HEK293 (cell line): ENCODE results near the gene RACK1.
A peak's percentile ranks its signal among the peaks of the same experiment; 100 is the strongest.
"Not testable (repeated sequence)": the region's sequence is repeated elsewhere in the genome, so short reads cannot be mapped to it uniquely, and the experiment has no call there.

Experiments used
- CTCF ChIA-PET: fragments of 350-600 bp; formaldehyde crosslinking; extraction: SDS; loops from one replicate; lab custom pipeline; 2021; ENCODE audit warnings: antibody characterized with exemption; lab: Yijun Ruan, JAX
- POLR2A ChIA-PET: fragments of 300-600 bp; formaldehyde crosslinking; extraction: SDS; loops from one replicate; lab custom pipeline; 2020; ENCODE audit warnings: antibody characterized with exemption, inconsistent platforms; lab: Yijun Ruan, JAX
- H3K27ac ChIP-seq: fragments of 200-500 bp; sonication (Bioruptor generic); 2 replicates; pipeline ENCODE4 v1.5.1; 2014; ENCODE audit warnings: low read depth, low read length, control low read depth, inconsistent platforms; ENCODE audit errors: extremely low read depth
- H3K36me3 ChIP-seq, 2 experiments: fragments of 200-500 bp in 1 of 2; sonication (Bioruptor generic) in 1 of 2; 1 replicate in 1 of 2; 2 replicates in 1 of 2; pipeline ENCODE4 v1.5.1; 2014 to 2017; ENCODE audit warnings: inconsistent platforms in 2 of 2, low read length in 2 of 2; ENCODE audit not compliant: control insufficient read depth in 2 of 2, insufficient read depth in 1 of 2
- H3K4me1 ChIP-seq: fragments of 200-500 bp; sonication (Bioruptor generic); 2 replicates; pipeline ENCODE4 v1.5.1; 2014; ENCODE audit warnings: mild to moderate bottlenecking, low read length, inconsistent platforms; ENCODE audit not compliant: control insufficient read depth, insufficient read depth
- H3K4me3 ChIP-seq: 2 replicates; pipeline ENCODE4 v1.5.1; 2011; ENCODE audit warnings: low read depth, mild to moderate bottlenecking, control low read depth, low read length, moderate library complexity
- H3K9me3 ChIP-seq: fragments of 200-500 bp; sonication (Bioruptor generic); 2 replicates; pipeline ENCODE4 v1.5.1; 2014; ENCODE audit warnings: low read depth, low read length, inconsistent platforms; ENCODE audit not compliant: control insufficient read depth, insufficient read depth
- EGR2 ChIP-seq: fragments of 450-650 bp; formaldehyde crosslinking; IDR thresholded peaks from 2 replicates; pipeline ENCODE4 v1.5.1; 2016; ENCODE audit warnings: low read depth, missing biosample characterization, missing genetic modification characterization
- ELK4 ChIP-seq: IDR thresholded peaks from 2 replicates; pipeline ENCODE4 v1.6.1; 2011; ENCODE audit warnings: mild to moderate bottlenecking, low read depth, low read length, borderline replicate concordance
- IKZF3 ChIP-seq: fragments of 450-650 bp; IDR thresholded peaks from 2 replicates; pipeline ENCODE4 v1.5.0; 2018; ENCODE audit warnings: missing biosample characterization, mild to moderate bottlenecking, missing genetic modification characterization, moderate library complexity
- KLF1 ChIP-seq: fragments of 450-650 bp; formaldehyde crosslinking; IDR thresholded peaks from 2 replicates; pipeline ENCODE4 v1.5.1; 2016; ENCODE audit warnings: missing biosample characterization, missing genetic modification characterization
- KLF17 ChIP-seq: fragments of 450-650 bp; formaldehyde crosslinking; IDR thresholded peaks from 2 replicates; pipeline ENCODE4 v1.5.1; 2016; ENCODE audit warnings: missing biosample characterization, missing genetic modification characterization
- MYNN ChIP-seq: fragments of 450-650 bp; formaldehyde crosslinking; IDR thresholded peaks from 2 replicates; pipeline ENCODE4 v1.5.1; 2016; ENCODE audit warnings: missing biosample characterization, missing genetic modification characterization, borderline replicate concordance
- WT1 ChIP-seq: fragments of 450-650 bp; formaldehyde crosslinking; IDR thresholded peaks from 2 replicates; pipeline ENCODE4 v1.5.1; 2016; ENCODE audit warnings: missing biosample characterization, missing genetic modification characterization
- ZBTB8A ChIP-seq: fragments of 450-650 bp; formaldehyde crosslinking; IDR thresholded peaks from 2 replicates; pipeline ENCODE4 v1.5.1; 2016; ENCODE audit warnings: missing biosample characterization, missing genetic modification characterization
- ZEB2 ChIP-seq: fragments of 450-650 bp; formaldehyde crosslinking; IDR thresholded peaks from 2 replicates; pipeline ENCODE4 v1.5.1; 2016; ENCODE audit warnings: missing biosample characterization, missing genetic modification characterization
- ZFHX2 ChIP-seq: fragments of 450-650 bp; formaldehyde crosslinking; conservative IDR thresholded peaks from 2 replicates; pipeline ENCODE4 v1.5.1; 2016; ENCODE audit warnings: missing biosample characterization, missing genetic modification characterization
- ZNF148 ChIP-seq: fragments of 450-650 bp; formaldehyde crosslinking; IDR thresholded peaks from 2 replicates; pipeline ENCODE4 v1.5.0; 2017; ENCODE audit warnings: missing biosample characterization, missing genetic modification characterization, borderline replicate concordance
- ZNF157 ChIP-seq: fragments of 450-650 bp; formaldehyde crosslinking; IDR thresholded peaks from 2 replicates; pipeline ENCODE4 v1.5.1; 2016; ENCODE audit warnings: missing biosample characterization, missing genetic modification characterization
- ZNF24 ChIP-seq: fragments of 450-650 bp; formaldehyde crosslinking; IDR thresholded peaks from 2 replicates; pipeline ENCODE4 v1.5.1; 2016; ENCODE audit warnings: missing biosample characterization, missing genetic modification characterization
- ZNF362 ChIP-seq: fragments of 450-650 bp; formaldehyde crosslinking; IDR thresholded peaks from 2 replicates; pipeline ENCODE4 v1.5.1; 2016; ENCODE audit warnings: missing biosample characterization, missing genetic modification characterization
- ZNF513 ChIP-seq: fragments of 450-650 bp; IDR thresholded peaks from 2 replicates; pipeline ENCODE4 v1.5.1; 2018; ENCODE audit warnings: missing biosample characterization, missing genetic modification characterization

Gene RACK1

GRCh38 chr5:181267907-181268306 lies 24.2 kb upstream of the RACK1 start:
- H3K27ac ChIP-seq, H3K4me1 ChIP-seq, H3K9me3 ChIP-seq, H3K36me3 ChIP-seq, H3K4me3 ChIP-seq, POLR2A ChIA-PET: not testable (repeated sequence)
- TF ChIP-seq ZNF157 (tag by site-specific recombination): 0 out of 2 replicates have a peak, but pooled peaks have one; percentile 36
- CTCF ChIA-PET: interaction anchor here (0.7 kb wide), 1 partner anchor 8 kb away, joined by 4 read pairs; no protein-coding TSS in a partner anchor

GRCh38 chr5:181267291-181267904 lies 23.7 kb upstream of the RACK1 start:
- H3K9me3 ChIP-seq, H3K4me3 ChIP-seq, H3K36me3 ChIP-seq, H3K4me1 ChIP-seq, H3K27ac ChIP-seq, CTCF ChIA-PET, POLR2A ChIA-PET: not testable (repeated sequence)
- TF ChIP-seq KLF1 (tag by site-specific recombination): peak; percentile 73
- TF ChIP-seq KLF17 (tag by site-specific recombination): 0 out of 2 replicates have a peak, but pooled peaks have one; percentile 24
- TF ChIP-seq WT1 (tag by site-specific recombination): 0 out of 2 replicates have a peak, but pooled peaks have one; percentile 17

GRCh38 chr5:181265092-181265671 lies 21.5 kb upstream of the RACK1 start:
- POLR2A ChIA-PET: interaction anchor here (0.7 to 1.0 kb wide), 2 partner anchors 14 to 73 kb away, joined by 3 read pairs; no protein-coding TSS in a partner anchor
- no peak for TF ChIP-seq MYNN (tag by site-specific recombination)
- TF ChIP-seq ELK4: no peak
- no peak for TF ChIP-seq ZBTB8A (tag by site-specific recombination)
- TF ChIP-seq ZNF148 (tag by site-specific recombination): no peak
- 0 out of 2 replicates have a peak, but pooled peaks have one; percentile 41 for TF ChIP-seq ZNF362 (tag by site-specific recombination)
- TF ChIP-seq ZNF513 (tag by site-specific recombination): no peak
- TF ChIP-seq ZFHX2: peak; percentile 40
- no peak for TF ChIP-seq ZNF24 (tag by site-specific recombination)
- no peak for TF ChIP-seq ZEB2
- peak; percentile 72 for TF ChIP-seq EGR2
- no peak for TF ChIP-seq IKZF3 (tag by site-specific recombination)
- Histone ChIP-seq H3K27ac (no peak overlapping the region), H3K4me1 (no peaks in the 10 kb centered on the region), H3K36me3 (peaks cover 5 to 8% of the 10 kb centered on the region in 2 experiments; a peak in 2 of 3 replicates), H3K4me3 (no peak overlapping the region), H3K9me3 (no peaks in the 10 kb centered on the region)
- CTCF ChIA-PET: no interaction called here
